Measurements from ENCODE around the gene CHKA.

The CHKA gene

DNA sequence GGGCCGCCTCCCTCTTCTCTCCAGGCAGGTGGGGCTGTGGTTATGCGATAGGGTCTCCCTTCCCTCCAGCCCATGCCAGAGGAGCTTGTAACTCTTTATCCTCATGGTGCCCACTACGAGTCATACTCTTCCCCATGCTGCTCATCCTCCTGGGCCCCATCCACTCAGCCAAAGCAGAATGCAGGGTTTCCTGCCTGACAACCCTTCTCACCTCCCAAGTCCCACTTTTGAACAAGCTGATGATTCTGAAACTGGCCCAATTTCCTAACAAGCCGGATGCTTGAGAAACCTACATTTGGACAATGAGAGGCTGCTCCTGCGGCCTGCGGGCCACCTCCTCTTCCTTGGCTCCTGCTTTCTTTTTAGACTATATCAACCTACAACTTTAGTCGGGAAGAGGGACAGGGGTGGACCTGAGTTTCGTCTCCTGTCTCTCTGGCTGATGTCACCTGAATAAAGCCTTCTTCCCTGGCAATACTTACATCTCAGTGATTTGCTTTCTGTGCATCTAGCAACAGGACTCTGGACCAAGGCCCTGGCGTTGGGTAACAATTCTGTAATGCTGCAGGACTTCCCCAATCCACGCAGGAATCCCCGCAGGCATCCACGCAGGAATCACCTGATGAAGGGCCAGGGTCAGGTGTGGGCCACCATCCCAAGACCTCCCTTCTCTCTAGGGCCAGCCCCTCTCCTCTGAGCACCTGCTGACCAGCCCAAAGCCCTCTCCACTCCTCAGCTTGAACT, 92.2 kb downstream of the CHKA start:
- DNase-seq = no peak

DNA sequence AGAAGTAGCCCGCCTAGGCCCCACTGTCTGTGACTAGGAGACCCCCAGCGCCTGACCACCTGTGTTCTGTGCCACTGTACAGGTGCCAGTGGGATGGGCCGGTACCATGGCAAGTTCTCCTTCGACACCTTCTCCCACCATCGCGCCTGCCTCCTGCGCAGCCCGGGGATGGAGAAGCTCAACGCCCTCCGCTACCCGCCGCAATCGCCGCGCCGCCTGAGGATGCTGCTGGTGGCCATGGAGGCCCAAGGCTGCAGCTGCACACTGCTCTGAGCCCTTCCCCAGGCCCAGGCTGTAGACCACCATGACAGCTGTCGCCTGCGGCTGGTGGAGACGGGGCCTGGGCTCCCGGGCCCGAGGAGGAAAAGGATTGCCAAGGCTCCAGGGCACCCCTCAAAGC, 93.5 kb downstream of the CHKA start:
- no peak for DNase-seq

DNA sequence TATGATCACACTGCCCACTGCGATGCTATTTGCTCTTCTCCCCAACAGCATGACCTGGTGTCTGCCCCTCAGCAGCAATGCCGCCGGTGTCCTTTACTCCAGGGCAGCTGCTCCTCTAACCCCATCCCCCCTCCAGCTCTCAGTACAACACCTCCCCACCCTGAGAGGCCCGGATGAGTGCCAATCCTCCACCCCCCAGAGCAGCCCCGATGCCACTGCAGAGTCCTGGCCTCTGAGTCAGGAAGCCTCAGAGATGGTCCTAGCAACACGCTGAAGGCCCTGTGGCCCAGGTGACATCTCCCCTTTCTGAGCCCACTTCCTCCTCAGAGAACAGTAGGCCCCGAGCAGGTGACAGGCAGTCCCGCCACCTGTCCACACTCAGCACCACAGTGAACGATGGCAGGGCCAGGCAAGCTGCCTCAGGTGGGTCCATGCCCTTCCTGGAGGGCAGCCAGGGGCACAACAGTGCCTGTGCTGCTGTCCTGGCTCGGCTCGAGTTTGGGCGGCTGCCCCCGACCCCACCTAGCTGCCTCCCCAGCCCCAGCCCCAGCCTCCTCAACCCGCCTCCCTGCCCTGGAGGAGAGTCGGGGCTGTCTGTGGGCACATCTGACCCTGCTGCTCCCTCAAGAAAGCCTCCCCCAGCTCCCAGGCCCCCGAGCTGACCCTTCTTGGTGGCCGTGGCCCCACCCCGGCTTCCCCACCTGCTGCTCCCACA, 94.6 kb downstream of the CHKA start:
- DNase-seq = no peak

DNA sequence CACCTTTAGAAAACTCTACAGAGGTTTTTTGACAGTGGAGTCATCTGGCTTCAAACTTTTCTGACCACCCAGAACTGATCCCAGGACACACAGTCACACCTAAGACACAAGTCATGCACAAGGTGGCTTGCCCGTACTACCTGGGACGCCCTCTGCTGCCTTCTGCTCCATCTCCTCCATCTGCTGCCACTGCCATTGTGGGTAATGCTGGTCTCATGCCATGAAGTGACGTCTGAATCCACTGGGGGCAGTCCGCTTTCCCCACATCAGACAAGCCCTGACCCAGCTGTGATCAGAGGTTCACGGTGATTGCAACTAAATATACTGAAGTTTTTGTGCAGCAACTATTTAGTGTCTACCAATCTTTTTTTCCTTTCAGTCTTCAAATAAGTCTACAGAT, 96.1 kb downstream of the CHKA start:
- no peak for DNase-seq

DNA sequence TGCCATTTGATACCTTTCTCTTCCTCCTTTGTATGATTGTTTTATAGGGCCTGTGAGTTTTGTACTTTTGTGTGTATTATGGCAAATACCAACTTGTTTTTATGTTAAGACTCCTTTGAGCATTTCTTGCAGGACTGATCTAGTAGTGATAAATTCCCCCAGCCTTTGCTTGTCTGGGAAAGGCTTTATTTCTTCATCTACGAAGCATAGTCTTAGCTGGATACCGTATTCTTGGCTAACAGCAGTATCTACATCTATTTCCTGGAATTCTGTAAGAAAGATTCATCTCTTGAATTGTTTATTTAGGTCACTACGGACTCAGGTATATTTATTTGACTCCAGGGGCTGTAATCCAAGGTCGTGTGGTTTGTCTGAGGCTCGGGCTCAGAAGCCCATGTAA, 96.7 kb downstream of the CHKA start:
- no peak for DNase-seq

DNA sequence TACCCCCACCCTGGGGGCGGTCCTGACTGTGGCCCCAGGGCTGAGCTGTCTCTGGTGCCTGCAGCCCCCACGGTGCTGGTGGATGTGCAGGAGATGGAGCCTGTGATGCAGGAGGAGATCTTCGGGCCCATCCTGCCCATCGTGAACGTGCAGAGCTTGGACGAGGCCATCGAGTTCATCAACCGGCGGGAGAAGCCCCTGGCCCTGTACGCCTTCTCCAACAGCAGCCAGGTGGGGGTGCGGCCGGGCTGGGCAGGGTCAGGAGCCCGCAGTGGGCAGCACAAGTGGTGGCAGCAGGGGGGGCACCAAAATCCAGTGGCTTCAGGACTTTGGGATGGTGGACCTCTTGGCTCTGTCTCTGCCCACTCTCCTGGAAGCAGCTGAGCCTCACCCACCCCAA, 98.7 kb downstream of the CHKA start:
- no peak for DNase-seq

DNA sequence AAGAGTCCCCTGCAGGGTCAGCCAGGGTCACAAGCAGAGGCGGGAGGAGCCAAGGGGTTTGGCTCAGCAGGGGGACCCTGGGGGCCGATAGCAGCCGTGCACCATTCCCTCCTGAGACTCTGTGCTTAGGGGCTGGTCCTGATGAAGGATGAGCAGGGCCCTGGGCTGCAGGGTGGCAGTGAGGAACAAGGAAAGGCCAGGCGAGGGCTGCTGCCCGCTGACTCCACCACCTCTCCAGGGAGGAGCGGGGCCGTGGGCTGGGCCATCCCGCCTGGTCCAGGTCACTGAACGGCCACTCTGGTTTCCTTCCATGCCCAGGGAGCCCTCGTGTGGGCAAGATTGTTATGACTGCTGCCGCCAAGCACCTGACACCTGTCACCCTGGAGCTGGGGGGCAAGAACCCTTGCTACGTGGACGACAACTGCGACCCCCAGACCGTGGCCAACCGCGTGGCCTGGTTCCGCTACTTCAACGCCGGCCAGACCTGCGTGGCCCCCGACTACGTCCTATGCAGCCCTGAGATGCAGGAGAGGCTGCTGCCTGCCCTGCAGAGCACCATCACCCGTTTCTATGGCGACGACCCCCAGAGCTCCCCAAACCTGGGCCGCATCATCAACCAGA, 99.9 kb downstream of the CHKA start:
- no peak for DNase-seq

DNA sequence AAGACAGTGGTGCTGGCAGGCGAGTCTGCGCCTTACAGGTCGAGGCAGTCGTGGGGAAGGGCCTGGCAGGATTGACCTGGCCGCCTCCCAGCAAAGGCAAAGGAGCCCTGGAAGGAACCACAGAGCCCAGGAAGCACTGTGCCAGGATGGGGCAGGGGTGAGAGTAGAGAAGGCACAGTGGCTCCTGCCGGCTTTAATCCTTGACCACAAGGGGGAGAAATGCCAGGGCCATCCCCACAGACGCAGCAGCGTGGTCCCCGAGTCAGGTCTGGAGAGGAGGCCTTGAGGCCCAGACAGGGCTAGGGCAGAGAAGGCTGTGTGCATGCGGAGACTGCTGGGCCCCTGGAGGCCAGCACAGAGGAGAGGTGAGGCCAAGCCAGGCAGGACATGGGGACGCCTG, 100.6 kb downstream of the CHKA start:
- no peak for DNase-seq

DNA sequence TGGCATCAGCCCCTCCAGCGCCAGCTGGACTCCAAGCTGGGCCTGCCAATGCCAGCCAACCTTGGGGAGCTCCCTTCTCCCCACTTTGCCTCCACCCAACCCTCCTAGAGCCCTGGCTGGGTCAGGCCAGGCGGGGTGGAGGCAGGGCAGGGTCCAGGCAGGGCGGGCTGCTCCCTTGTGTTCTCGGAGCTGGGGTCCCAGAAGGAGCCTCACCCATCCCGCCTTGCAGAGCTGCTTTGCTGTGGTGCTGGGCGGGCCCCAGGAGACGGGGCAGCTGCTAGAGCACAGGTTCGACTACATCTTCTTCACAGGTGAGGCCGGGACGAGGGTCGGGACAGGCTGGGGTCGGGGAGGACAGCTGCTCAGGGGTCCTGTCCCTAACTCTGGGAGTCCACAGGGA, 101.7 kb downstream of the CHKA start:
- no peak for DNase-seq

DNA sequence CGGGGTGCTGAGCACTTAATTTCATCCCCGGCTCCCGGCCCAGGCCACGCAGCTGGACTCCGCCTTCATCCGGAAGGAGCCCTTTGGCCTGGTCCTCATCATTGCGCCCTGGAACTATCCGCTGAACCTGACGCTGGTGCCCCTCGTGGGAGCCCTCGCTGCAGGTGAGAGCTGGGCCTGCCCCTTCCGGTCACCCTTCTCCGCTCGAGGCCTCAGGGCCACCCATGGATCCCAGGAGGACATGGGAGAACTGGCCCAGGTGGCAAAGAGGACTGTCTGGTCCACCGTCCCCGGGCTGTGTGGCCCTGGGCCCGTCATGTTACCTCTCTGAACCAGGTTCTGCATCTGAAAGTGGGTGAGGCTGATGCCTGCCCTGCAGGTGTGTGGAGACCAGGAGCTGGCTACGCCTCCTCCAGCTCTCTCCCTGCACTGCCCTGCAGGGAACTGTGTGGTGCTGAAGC, 102.4 kb downstream of the CHKA start:
- DNase-seq = no peak

DNA sequence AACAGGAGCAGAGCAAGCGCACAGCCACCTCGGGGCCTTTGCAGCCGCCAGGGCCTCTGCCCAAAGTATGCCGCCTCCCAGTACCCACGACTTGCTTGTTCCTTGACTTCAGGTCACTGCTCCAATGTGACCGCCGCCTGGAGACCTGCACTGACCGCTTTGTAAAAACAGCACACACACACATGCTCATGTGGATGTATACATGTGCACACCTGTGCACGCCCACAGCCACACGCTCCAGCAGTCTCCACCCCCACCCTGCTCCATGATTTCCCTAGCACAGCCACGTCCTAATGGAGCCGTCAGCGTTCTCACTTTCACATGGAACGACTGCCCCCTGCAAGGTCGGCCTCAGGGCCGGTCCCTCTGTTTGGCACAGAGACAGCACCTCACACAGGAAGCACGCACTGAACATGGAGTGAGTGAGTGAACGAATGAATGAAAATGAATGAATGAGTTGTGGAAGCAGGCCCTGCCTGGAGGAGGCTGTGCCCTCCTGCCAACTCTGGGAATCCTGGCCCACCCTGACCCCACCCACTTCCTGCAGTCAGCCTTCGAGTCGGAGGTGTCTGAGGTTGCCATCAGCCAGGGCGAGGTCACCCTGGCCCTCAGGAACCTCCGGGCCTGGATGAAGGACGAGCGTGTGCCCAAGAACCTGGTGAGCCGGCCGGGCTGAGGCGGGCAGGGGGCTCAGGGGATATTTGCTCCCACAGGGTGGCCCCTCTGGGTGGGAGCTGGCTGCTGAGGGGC, 103.0 kb downstream of the CHKA start:
- DNase-seq = no peak

DNA sequence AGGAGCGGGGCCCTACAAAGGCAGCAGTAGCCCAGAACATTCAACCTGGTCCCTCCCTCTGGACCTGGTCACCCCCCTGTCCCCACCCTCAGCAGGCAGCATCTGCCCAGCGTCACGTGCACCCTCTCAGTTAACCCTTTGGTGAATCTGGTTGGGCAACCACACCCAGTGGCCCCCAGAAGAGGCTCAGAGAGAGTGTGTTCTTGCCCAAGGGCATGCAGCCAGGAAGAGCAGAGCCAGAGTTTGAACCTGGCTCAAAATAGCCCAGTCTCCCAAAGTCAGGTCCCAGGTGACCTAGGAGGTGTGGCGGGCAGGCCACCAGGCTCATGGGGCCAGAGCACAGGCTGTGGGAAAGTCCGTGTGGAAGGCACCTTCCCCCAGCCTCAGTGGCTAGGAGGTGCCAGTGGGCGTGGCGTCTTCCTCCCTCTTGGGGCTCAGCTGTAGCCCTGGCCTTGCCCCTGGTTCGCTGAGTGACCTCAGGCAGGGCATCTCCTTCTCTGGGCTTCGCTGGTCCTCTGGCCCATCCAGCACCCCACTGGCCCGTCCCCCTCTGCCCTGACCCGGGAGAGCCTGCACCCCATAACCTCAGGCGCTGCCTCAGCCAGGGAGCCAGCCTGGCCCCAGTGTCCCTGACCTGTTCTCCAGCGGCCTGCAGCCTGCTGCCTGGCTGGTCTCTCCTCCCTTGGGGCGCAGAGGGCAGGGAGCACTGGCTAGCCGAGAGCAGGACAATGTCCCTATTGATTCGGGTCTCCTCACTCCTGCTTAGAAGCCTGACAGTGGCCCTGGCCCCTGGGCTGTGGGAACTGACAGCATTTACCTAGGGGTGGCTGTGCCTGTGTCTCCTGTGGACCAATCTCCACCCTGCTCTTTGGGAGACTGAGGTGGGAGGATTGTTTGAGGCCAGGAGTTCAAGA, 104.0 kb downstream of the CHKA start:
- no peak for DNase-seq

DNA sequence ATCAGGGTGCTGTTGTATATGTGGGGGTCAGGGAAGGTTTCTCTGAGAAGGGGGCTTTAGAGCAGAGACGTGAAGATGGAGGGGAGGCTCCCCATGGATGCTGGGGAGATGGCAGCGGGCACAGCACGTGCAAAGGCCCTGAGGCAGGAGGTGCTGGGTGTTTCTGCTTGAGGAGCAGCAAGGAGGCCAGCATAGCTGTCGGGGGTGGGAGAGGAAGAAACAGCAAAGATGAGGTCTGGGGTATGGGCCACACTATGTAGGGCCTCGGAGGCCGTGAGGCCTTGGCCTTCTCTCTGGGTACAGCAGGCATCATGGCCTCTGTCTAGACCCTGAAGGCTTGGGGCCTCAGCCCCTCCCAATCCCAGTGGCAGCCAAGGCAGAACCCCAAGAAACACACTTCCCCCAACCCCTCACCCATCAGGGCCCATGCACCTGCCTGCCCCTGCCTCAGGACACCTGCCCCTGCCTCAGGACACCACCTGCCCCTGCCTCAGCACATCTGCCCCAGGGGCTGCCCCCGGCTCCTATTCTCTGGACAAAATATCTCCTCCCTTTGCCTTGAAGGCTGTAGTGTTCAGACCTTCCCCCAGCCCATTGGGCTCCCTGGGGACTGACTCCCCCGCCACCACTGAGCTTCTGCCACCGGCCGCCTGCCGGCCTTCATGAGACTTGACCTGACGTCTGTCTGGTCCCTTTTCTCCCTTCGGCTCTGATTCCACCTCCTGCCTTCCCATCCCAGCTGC, 104.9 kb downstream of the CHKA start:
- no peak for DNase-seq

DNA sequence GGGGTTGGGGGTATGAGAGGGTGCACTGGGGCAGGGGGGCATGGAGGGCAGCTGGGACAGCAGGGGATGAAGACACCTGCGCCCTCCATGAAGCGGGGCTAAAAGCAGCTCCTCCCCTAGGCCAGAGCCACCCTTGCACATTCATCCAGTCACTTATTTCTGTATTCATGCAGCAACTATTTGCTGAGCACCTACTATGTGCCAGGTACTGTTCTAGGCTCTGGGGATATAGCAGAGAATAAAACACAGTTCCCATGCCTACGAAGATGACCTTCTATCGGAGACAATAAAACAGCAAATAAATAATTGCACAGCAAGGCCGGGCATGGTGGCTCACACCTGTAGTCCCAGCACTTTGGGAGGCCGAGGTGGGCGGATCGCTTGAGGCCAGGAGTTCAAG, 105.7 kb downstream of the CHKA start:
- no peak for DNase-seq

DNA sequence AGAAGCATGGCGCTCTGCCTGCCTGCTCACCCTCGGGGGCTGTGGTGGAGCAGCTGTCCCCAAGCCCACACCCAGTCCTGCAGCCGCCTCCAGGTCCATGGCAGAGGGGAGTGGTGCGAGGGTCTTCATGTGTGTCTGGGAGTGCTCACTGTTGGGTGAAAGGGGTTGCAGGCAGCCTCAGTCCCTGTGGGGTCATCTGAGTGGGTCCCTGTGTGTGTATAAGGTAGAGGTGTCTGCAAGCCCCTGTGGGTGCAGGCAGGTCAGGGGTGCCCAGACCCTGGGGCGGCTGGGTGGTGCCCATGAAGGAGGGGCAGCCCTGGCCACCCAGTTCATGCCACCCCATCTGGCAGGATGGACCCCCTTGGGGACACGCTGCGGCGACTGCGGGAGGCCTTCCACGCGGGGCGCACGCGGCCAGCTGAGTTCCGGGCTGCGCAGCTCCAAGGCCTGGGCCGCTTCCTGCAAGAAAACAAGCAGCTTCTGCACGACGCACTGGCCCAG, 106.2 kb downstream of the CHKA start:
- no peak for DNase-seq

DNA sequence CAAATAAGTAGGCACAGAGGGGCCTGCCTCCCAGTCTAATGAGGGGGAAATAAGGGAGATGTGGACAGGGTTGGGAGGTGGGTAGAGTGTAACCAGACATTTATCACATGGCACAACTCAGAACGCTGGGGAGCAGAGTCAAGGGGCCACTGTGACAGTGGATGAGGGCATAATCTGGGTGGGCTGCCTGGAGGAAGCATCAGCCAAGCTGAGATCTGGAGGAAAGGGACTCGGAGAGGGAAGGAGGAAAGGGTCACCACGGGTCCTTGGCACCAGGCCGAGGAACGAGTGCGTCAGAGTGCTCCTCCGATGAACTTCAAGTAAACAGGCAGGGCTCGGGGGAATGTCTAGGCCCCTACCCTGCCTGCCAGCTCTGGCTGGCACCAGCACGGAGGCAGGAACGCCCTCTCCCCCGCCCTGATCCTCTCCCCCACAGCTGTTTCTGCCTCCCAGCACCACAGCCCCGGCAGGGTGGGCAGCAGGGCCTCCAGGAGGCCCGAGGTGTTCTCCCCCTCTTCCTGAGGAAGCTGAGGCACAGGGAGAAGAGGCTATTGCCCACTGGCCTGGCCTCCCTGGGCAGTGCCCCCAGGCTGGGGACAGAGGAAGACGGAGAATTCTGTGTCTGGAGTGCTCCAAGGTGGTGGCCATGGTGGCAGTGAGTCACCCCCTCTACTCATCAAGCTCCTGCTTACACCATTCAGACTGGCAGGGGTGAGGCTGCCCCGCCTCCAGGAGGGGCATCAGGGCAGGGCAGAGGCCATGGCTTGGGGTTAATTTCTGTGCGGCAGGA, 106.8 kb downstream of the CHKA start:
- DNase-seq = no peak

DNA sequence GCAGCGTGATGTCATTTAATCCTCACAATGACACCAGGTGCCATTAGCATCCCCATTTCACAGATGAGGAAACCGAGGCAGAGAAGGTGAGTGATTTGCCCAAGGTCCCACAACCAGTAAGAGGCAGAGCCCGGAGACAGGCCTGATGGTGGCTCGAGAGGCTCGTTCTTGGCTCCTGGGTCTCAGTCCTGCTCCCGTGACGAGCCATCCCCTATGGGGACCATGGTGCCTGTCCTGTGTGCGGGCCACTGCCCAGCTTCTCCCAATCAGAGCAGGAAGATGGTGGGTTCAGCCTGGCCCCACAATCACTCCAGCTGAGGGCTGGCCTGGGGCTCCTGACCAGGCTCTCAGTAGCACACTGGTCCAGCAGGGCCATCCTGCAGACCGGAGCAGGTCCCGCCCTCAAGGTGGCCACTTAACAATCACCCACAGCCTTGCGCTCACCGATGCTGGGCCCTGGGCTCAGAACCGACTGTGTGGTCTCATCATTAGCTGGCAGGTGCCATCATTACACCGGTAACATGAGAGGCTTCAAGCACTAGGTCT, 107.5 kb downstream of the CHKA start:
- DNase-seq = no peak

DNA sequence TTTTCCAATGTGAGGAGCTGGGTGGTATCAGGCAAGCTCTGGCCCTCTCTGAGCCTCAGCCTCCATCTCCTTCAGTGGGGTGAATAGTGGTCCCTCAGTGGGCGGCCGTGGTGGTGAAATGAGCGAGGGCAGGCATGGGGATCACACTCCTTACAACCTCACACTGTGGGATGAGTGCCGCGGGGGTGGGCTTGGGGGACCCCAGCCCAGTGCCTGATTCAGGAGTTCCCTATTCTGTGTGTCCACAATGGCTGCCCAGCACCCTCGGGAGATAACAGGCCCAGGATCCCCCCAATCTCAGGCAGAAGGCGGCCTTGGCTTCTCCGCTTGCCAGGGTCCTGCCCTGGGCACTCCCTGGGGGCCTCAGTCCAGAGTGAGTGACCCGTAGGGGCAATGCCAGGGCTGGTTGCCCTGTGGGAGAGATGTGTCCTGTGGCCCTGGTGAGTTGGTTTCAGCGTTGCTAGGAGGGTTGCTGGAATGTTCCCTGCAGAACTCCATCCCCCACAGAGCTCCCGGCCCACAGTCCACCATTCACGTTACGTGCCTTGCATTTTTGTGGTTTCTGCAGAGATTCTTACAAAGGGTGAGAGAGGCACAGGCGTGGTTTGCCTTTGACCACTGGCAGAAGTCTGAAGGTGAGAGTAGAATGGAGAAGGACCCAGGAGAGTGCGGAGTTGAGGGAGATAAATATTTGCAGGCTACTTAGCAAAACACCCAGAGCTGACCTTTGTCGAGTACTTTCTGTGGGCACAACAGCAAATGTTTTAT, 108.2 kb downstream of the CHKA start:
- no peak for DNase-seq

DNA sequence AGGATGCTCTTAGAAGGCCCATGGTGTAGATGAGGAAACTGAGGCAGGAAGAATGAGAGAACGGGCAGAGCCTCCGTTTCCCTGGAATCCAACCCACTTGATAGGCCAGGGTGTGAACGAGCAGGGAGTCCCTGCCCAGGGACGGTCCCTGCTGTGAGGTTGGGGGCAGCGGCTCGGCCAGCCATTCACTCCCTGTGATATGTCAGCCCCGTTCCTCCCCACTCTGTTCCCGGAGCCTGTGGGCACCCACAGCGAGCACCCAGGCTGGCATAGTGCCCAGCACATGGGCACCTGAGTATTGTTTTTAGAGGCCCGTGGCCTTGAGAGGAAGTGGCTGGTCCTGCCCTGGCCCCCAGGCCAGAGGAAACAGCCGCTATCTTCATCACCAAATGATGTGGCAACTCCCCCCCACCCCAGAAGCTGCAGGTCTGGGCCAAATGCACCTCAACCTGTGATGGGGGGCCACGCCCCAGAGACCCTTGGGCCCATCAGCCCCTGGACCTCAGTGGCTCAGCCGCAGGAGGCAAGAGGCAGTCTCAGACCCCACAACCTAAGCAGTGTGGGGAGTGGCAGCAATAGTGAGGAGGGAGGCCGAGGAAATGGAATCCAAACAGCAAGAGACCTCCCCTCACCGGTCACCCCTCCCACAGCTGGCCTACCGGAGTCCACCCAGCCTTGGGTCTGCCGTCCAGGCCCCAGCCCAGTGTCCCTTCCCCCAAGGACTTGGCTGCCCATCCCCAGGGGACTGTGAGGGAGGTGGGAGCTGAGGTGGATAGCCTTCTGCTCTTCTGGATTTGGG, 108.9 kb downstream of the CHKA start:
- DNase-seq = no peak
